Esophagus squamous epithelium (tissue), 5 donors: ENCODE data around the gene TMEM175. TPM values are rescaled to one million over a fixed set of nuclear protein-coding genes. Genes with fewer than 3 reads are reported as not detected.
A peak's percentile ranks its signal among the peaks of the same experiment; 100 is the strongest.

Experiments
- DNase-seq: peaks from one replicate; lab custom pipeline; 2025; lab: John Stamatoyannopoulos, UW
- H3K27ac ChIP-seq, 4 donors: fragments of 200-600 bp; sonication (generic); one replicate each; pipeline ENCODE4 v1.5.1; 2016 to 2019; ENCODE audit warnings: mild to moderate bottlenecking in 1 of 4
- H3K27me3 ChIP-seq, 4 donors: fragments of 200-600 bp; sonication (generic); 1 replicate in 3 of 4; 2 replicates in 1 of 4; pipeline versions ENCODE4 v1.5.1 to v1.6.0; 2017 to 2021; ENCODE audit warnings: antibody characterized with exemption in 1 of 4
- H3K36me3 ChIP-seq, 3 donors: fragments of 200-600 bp; sonication (generic); one replicate each; pipeline ENCODE4 v1.5.1; 2016 to 2019
- H3K4me1 ChIP-seq, 3 donors: fragments of 200-600 bp; sonication (generic); one replicate each; pipeline ENCODE4 v1.5.1; 2017 to 2019
- H3K4me3 ChIP-seq, 4 donors: fragments of 200-600 bp; sonication (generic); 1 replicate in 3 of 4; 2 replicates in 1 of 4; pipeline ENCODE4 v1.5.1; 2016 to 2019; ENCODE audit warnings: mild to moderate bottlenecking in 2 of 4, moderate library complexity in 1 of 4
- H3K9me3 ChIP-seq, 3 donors: fragments of 200-600 bp; sonication (generic); one replicate each; pipeline ENCODE4 v1.5.1; 2016 to 2019
- CTCF ChIP-seq, 6 experiments: fragments of 450-650 bp in 4 of 6; fragments of 200-600 bp in 2 of 6; sonication (generic) in 2 of 6; IDR thresholded peaks; one replicate each; pipeline ENCODE4 v1.5.1; 2016 to 2019; ENCODE audit warnings: antibody characterized with exemption in 6 of 6, mild to moderate bottlenecking in 4 of 6, moderate library complexity in 4 of 6
- POLR2A ChIP-seq, 4 donors: fragments of 450-650 bp; IDR thresholded peaks; one replicate each; pipeline ENCODE4 v1.6.1; 2017; ENCODE audit warnings: antibody characterized with exemption in 4 of 4, mild to moderate bottlenecking in 4 of 4, moderate library complexity in 3 of 4
- WGBS, 2 donors: methylation state at CpG; one replicate each; pipeline ENCODE4 v1.1.5; 2018; 5-methylcytosine and 5-hydroxymethylcytosine counted together
- intact Hi-C: fragments of 100-400 bp; cut with DNase I; formaldehyde crosslinking; loops from one replicate; pipeline ENCODE4 v1.15.0; 2022
- total RNA-seq, 4 donors: library from RNA; depleted of rRNA; stranded (reverse); fragments of >200 nt; gene quantifications; one replicate each; pipeline ENCODE4 v1.1.0, GENCODE V29; 2016
- donor health status: DM: yes; HTN: yes; CAD: no.

The TMEM175 gene
- total RNA-seq, 4 donors from 2014 or later = 8.4 to 22.9 (median 19.7) TPM

- peaks cover 0 to 86% (median 7%) of the 10 kb centered on the region in 3 donors for H3K36me3 ChIP-seq
Measured at GRCh38 chr4:960636-961350, 28.5 kb downstream of the TMEM175 start.

GRCh38 chr4:961351-962230 is 29.3 kb downstream of the TMEM175 start:
- H3K27me3 ChIP-seq = no peaks in the 10 kb centered on the region
- DNase-seq = no peak
- TF ChIP-seq POLR2A (IDR thresholded peaks at IDR 0.05) (no peak), CTCF (IDR thresholded peaks at IDR 0.05) (peak in 1 of 6 experiments; percentile 5)
- peaks cover 6 to 91% (median 7%) of the 10 kb centered on the region in 3 donors for H3K36me3 ChIP-seq
- no peak overlapping the region for H3K4me3 ChIP-seq
- no peaks in the 10 kb centered on the region for H3K9me3 ChIP-seq
- WGBS, 2 donors = 41 to 55% methylated on average over 4 to 14 of the region's 52 CpGs
- H3K4me1 ChIP-seq = peaks cover 20 to 31% (median 23%) of the 10 kb centered on the region in 3 donors
- peak overlapping the region; percentile 39 to 74 (median 44) for H3K27ac ChIP-seq
- intact Hi-C loops = no loop called here

More at GRCh38 chr4:960636-961350, 28.5 kb downstream of the TMEM175 start:
- 96% methylated on average over 5 of the region's 35 CpGs; no CpG with 5 or more reads in 1 of the 2 donors for WGBS, 2 donors
- Histone ChIP-seq H3K9me3 (no peaks in the 10 kb centered on the region), H3K27ac (peak overlapping the region in 2 of 4 donors; percentile 17 to 74), H3K4me3 (no peak overlapping the region), H3K4me1 (peaks cover 20 to 31% (median 23%) of the 10 kb centered on the region in 3 donors), H3K27me3 (no peaks in the 10 kb centered on the region)
- intact Hi-C loops = no loop called here
- no peak for DNase-seq
- TF ChIP-seq CTCF (IDR thresholded peaks at IDR 0.05) (no peak), POLR2A (IDR thresholded peaks at IDR 0.05) (no peak)

- intact Hi-C loops = no loop called here
- TF ChIP-seq POLR2A (IDR thresholded peaks at IDR 0.05) (no peak), CTCF (IDR thresholded peaks at IDR 0.05) (no peak)
- Histone ChIP-seq H3K4me1 (peaks cover 20 to 33% (median 23%) of the 10 kb centered on the region in 3 donors), H3K27me3 (no peaks in the 10 kb centered on the region), H3K27ac (peak overlapping the region; percentile 39 to 74 (median 44)), H3K9me3 (no peaks in the 10 kb centered on the region), H3K36me3 (peaks cover 6 to 93% (median 7%) of the 10 kb centered on the region in 3 donors), H3K4me3 (no peak overlapping the region)
- DNase-seq = no peak
- WGBS, 2 donors = 63 to 95% methylated on average over 8 to 10 of the region's 54 CpGs
Measured at GRCh38 chr4:962231-963208, 30.3 kb downstream of the TMEM175 start.

GRCh38 chr4:963276-964225 is 31.3 kb downstream of the TMEM175 start:
- H3K4me1 ChIP-seq = peaks cover 20 to 42% (median 31%) of the 10 kb centered on the region in 3 donors
- H3K27me3 ChIP-seq = no peaks in the 10 kb centered on the region
- WGBS, 2 donors = 65 to 100% methylated on average over 1 to 16 of the region's 39 CpGs
- no peaks in the 10 kb centered on the region for H3K9me3 ChIP-seq
- no peak for DNase-seq
- TF ChIP-seq CTCF (IDR thresholded peaks at IDR 0.05) = no peak
- peak in 1 of 4 donors; percentile 10 for TF ChIP-seq POLR2A (IDR thresholded peaks at IDR 0.05)
- H3K4me3 ChIP-seq = no peak overlapping the region
- intact Hi-C loops = no loop called here
- peak overlapping the region in 1 of 4 donors; percentile 8 for H3K27ac ChIP-seq
- H3K36me3 ChIP-seq = peaks cover 0 to 85% (median 6%) of the 10 kb centered on the region in 3 donors
